ENCODE results near the gene MED16. TPM values are rescaled to one million over a fixed set of nuclear protein-coding genes. Genes with fewer than 3 reads are reported as not detected.

MED16 gene
- total RNA-seq, 4 donors from 2014 or later = 45.1 to 63.9 (median 57.0) TPM

GRCh38 chr19:825897-826644 lies 66.9 kb downstream of the MED16 start:
- H3K27ac ChIP-seq = no peak overlapping the region
- TF ChIP-seq EP300 (IDR thresholded peaks at IDR 0.05) = no peak
- TF ChIP-seq POLR2AphosphoS5 (IDR thresholded peaks at IDR 0.05) = no peak
- no peak for TF ChIP-seq POLR2A (IDR thresholded peaks at IDR 0.05)
- TF ChIP-seq, protein P1, sequence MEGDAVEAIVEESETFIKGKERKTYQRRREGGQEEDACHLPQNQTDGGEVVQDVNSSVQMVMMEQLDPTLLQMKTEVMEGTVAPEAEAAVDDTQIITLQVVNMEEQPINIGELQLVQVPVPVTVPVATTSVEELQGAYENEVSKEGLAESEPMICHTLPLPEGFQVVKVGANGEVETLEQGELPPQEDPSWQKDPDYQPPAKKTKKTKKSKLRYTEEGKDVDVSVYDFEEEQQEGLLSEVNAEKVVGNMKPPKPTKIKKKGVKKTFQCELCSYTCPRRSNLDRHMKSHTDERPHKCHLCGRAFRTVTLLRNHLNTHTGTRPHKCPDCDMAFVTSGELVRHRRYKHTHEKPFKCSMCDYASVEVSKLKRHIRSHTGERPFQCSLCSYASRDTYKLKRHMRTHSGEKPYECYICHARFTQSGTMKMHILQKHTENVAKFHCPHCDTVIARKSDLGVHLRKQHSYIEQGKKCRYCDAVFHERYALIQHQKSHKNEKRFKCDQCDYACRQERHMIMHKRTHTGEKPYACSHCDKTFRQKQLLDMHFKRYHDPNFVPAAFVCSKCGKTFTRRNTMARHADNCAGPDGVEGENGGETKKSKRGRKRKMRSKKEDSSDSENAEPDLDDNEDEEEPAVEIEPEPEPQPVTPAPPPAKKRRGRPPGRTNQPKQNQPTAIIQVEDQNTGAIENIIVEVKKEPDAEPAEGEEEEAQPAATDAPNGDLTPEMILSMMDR (IDR thresholded peaks at IDR 0.05) = no peak
- 80% methylated on average over 19 of the region's 19 CpGs for WGBS
- no peaks in the 10 kb centered on the region for H3K36me3 ChIP-seq
- peaks cover 24% of the 10 kb centered on the region for H3K4me1 ChIP-seq
- DNase-seq (ENCODE audit: low spot score in 2 of 2) = no peak
- peaks cover 46% of the 10 kb centered on the region for H3K27me3 ChIP-seq
- H3K9me3 ChIP-seq = no peaks in the 10 kb centered on the region
- H3K4me3 ChIP-seq = no peak overlapping the region

- no peaks in the 10 kb centered on the region for H3K36me3 ChIP-seq
- TF ChIP-seq POLR2A (IDR thresholded peaks at IDR 0.05) (no peak), POLR2AphosphoS5 (IDR thresholded peaks at IDR 0.05) (no peak), EP300 (IDR thresholded peaks at IDR 0.05) (no peak)
- TF ChIP-seq, protein P1 (IDR thresholded peaks at IDR 0.05) = no peak
- H3K9me3 ChIP-seq = no peaks in the 10 kb centered on the region
- no peak for DNase-seq (ENCODE audit: low spot score in 2 of 2)
- H3K4me1 ChIP-seq = peaks cover 24% of the 10 kb centered on the region
- 86% methylated on average over 7 of the region's 15 CpGs for WGBS
- no peak overlapping the region for H3K27ac ChIP-seq
- peaks cover 41% of the 10 kb centered on the region for H3K27me3 ChIP-seq
- H3K4me3 ChIP-seq = no peak overlapping the region
These were observed 68.1 kb downstream of the MED16 start for GRCh38 chr19:824885-825284.

GRCh38 chr19:823565-824121 lies 69.3 kb downstream of the MED16 start:
- peaks cover 24% of the 10 kb centered on the region for H3K4me1 ChIP-seq
- H3K9me3 ChIP-seq = no peaks in the 10 kb centered on the region
- 76% methylated on average over 11 of the region's 12 CpGs for WGBS
- no peaks in the 10 kb centered on the region for H3K36me3 ChIP-seq
- H3K4me3 ChIP-seq = no peak overlapping the region
- TF ChIP-seq, protein P1 (IDR thresholded peaks at IDR 0.05) = no peak
- no peak for TF ChIP-seq POLR2A (IDR thresholded peaks at IDR 0.05)
- TF ChIP-seq EP300 (IDR thresholded peaks at IDR 0.05) = no peak
- no peak for TF ChIP-seq POLR2AphosphoS5 (IDR thresholded peaks at IDR 0.05)
- DNase-seq (ENCODE audit: low spot score in 2 of 2) = no peak
- H3K27ac ChIP-seq = no peak overlapping the region
- H3K27me3 ChIP-seq = peaks cover 34% of the 10 kb centered on the region

DNA sequence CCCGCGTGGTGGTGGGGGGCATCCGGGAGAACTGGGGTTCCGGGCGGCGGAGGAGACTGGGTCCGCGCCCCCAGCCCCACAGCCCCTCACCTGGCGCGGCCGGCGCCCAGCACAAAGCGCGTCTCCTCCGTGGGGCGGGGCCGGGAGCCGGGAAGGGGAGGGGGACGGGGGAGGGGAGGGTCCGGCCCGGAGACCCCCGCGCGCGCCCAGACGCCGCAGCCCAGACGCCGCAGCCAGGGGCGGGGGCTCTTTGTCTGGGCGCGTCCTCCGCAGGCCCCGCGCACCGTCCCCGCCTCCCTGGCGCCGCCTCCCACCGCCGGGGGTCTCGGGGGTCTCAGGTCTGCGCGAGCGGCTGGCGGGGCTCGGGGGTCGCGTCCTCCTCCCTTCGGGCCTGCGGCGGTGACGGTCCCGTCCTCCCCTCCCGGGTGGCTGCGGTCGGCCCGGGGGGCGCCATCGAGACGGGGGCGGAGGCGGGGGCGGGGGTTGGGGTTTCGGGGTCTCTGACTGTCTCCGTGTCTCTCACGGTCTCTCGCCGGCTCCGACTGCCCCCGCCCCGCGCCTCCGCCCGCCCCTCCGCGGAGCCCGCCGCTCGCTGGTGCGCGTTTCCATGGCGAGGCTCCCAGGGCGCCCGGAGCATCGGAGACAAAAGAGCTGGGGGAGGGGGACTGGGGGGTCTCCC lies 71.0 kb downstream of the MED16 start, which contains the start of gene PLPPR3:
Gene PLPPR3, minus strand, starts transcription at position 131 of the 679 bp plus-strand sequence. CDS start 396 bp downstream, outside the sequence.
- no peak for TF ChIP-seq POLR2AphosphoS5 (IDR thresholded peaks at IDR 0.05)
- TF ChIP-seq EP300 (IDR thresholded peaks at IDR 0.05) = no peak
- TF ChIP-seq, protein P1 (IDR thresholded peaks at IDR 0.05) = no peak
- no peak for TF ChIP-seq POLR2A (IDR thresholded peaks at IDR 0.05)
- DNase-seq (ENCODE audit: low spot score in 2 of 2) = no peak
- Histone ChIP-seq H3K4me3 (peak within 1 kb of the TSS; percentile 47), H3K9me3 (no peaks in the 10 kb centered on the region), H3K4me1 (peaks cover 15% of the 10 kb centered on the region), H3K36me3 (no peaks in the 10 kb centered on the region), H3K27ac (no peak within 1 kb of the TSS), H3K27me3 (peaks cover 29% of the 10 kb centered on the region)
- WGBS = 0% methylated on average over 1 of the region's 86 CpGs

Measured in suprapubic skin (tissue), 4 donors.